DMS 273 (cell line): Measurements from ENCODE around the gene CTF1.
"Not testable (repeated sequence)": the region's sequence is repeated elsewhere in the genome, so short reads cannot be mapped to it uniquely, and the experiment has no call there.

ENCODE experiments used
- DNase-seq: peaks from one replicate; lab custom pipeline; 2025; ENCODE audit not compliant: unreplicated experiment; lab: John Stamatoyannopoulos, UW

Gene CTF1

GRCh38 chr16:30927789-30928378 is 31.5 kb downstream of the CTF1 start:
- DNase-seq, result peak; percentile 87

GRCh38 chr16:30928390-30928789 is 32.0 kb downstream of the CTF1 start:
- no peak for DNase-seq

- no peak for DNase-seq
These were observed 32.8 kb downstream of the CTF1 start for GRCh38 chr16:30929167-30929566.

- DNase-seq, result no peak
These were observed 33.8 kb downstream of the CTF1 start for GRCh38 chr16:30930160-30930571.

GRCh38 chr16:30931068-30931650 is 34.7 kb downstream of the CTF1 start:
- DNase-seq, result no peak

GRCh38 chr16:30934827-30935557 is 38.6 kb downstream of the CTF1 start:
- DNase-seq, result peak; percentile 73

GRCh38 chr16:30937692-30938091 is 41.3 kb downstream of the CTF1 start:
- DNase-seq, result no peak

GRCh38 chr16:30939571-30939970 is 43.2 kb downstream of the CTF1 start:
- DNase-seq, result not testable (repeated sequence)

- peak; percentile 81 for DNase-seq
These were observed 45.4 kb downstream of the CTF1 start for GRCh38 chr16:30941600-30942425.

- DNase-seq, result no peak
These were observed 46.0 kb downstream of the CTF1 start for GRCh38 chr16:30942426-30942806.

GRCh38 chr16:30944352-30944751 is 47.9 kb downstream of the CTF1 start:
- no peak for DNase-seq

GRCh38 chr16:30946671-30947540 is 50.5 kb downstream of the CTF1 start:
- DNase-seq, result no peak

- no peak for DNase-seq
These were observed 51.1 kb downstream of the CTF1 start for GRCh38 chr16:30947541-30947858.

GRCh38 chr16:30947859-30948666 is 51.6 kb downstream of the CTF1 start:
- DNase-seq, result peak; percentile 99

- DNase-seq, result peak; percentile 76
These were observed 52.5 kb downstream of the CTF1 start, which contains the start of gene ORAI3 for GRCh38 chr16:30948667-30949649. ORAI3 (plus strand) TSS chr16:30949068; CDS start chr16:30949290, 222 bp downstream.

GRCh38 chr16:30949650-30950515 is 53.5 kb downstream of the CTF1 start:
- peak; percentile 67 for DNase-seq

GRCh38 chr16:30950516-30951065 is 54.2 kb downstream of the CTF1 start:
- no peak for DNase-seq
